IPS-20b (cell line): ENCODE data around the gene CUL1.

Experiments used
- H3K27ac ChIP-seq: one replicate; pipeline ENCODE4 v1.5.1; 2013; ENCODE audit warnings: low read length
- H3K27me3 ChIP-seq: 2 replicates; pipeline ENCODE4 v1.6.1; 2013; ENCODE audit warnings: mild to moderate bottlenecking, low read length, inconsistent platforms; ENCODE audit not compliant: insufficient read depth
- H3K36me3 ChIP-seq: 2 replicates; pipeline ENCODE4 v1.6.1; 2013; ENCODE audit warnings: low read depth, mild to moderate bottlenecking, inconsistent platforms, low read length, moderate library complexity; ENCODE audit not compliant: insufficient read depth
- H3K4me1 ChIP-seq: 2 replicates; pipeline ENCODE4 v1.6.1; 2013; ENCODE audit warnings: mild to moderate bottlenecking, control low read depth, inconsistent platforms, low read length, moderate library complexity; ENCODE audit not compliant: insufficient read depth
- H3K4me3 ChIP-seq: 2 replicates; pipeline ENCODE4 v1.5.1; 2013; ENCODE audit warnings: mild to moderate bottlenecking, low read length, inconsistent platforms
- H3K9ac ChIP-seq: 2 replicates; pipeline ENCODE4 v1.6.1; 2013; ENCODE audit warnings: low read depth, mild to moderate bottlenecking, inconsistent platforms, low read length, moderate library complexity
- H3K9me3 ChIP-seq: 2 replicates; pipeline ENCODE4 v1.6.1; 2013; ENCODE audit warnings: mild to moderate bottlenecking, low read depth, low read length, inconsistent platforms; ENCODE audit not compliant: insufficient read depth

CUL1 gene

GRCh38 chr7:148782757-148783456, 84.2 kb downstream of the CUL1 start:
- Histone ChIP-seq H3K36me3 (peaks cover 92% of the 10 kb centered on the region), H3K27ac (no peak overlapping the region)

GRCh38 chr7:148783801-148784527, 85.3 kb downstream of the CUL1 start:
- no peak overlapping the region for H3K4me3 ChIP-seq
- no peaks in the 10 kb centered on the region for H3K27me3 ChIP-seq
- no peak overlapping the region for H3K9ac ChIP-seq
- H3K27ac ChIP-seq: no peak overlapping the region
- no peaks in the 10 kb centered on the region for H3K4me1 ChIP-seq
- H3K9me3 ChIP-seq: no peaks in the 10 kb centered on the region
- peaks cover 93% of the 10 kb centered on the region for H3K36me3 ChIP-seq

More at GRCh38 chr7:148782757-148783456, 84.2 kb downstream of the CUL1 start:
- no peak overlapping the region for H3K9ac ChIP-seq
- H3K9me3 ChIP-seq: no peaks in the 10 kb centered on the region
- H3K4me1 ChIP-seq: no peaks in the 10 kb centered on the region
- H3K4me3 ChIP-seq: no peak overlapping the region
- H3K27me3 ChIP-seq: no peaks in the 10 kb centered on the region

GRCh38 chr7:148787571-148788295, 89.0 kb downstream of the CUL1 start:
- no peaks in the 10 kb centered on the region for H3K4me1 ChIP-seq
- H3K9me3 ChIP-seq: no peaks in the 10 kb centered on the region
- no peak overlapping the region for H3K4me3 ChIP-seq
- peaks cover 97% of the 10 kb centered on the region for H3K36me3 ChIP-seq
- H3K9ac ChIP-seq: no peak overlapping the region
- H3K27me3 ChIP-seq: no peaks in the 10 kb centered on the region
- no peak overlapping the region for H3K27ac ChIP-seq

GRCh38 chr7:148789220-148789619, 90.5 kb downstream of the CUL1 start:
- no peaks in the 10 kb centered on the region for H3K9me3 ChIP-seq
- H3K27me3 ChIP-seq: no peaks in the 10 kb centered on the region
- no peaks in the 10 kb centered on the region for H3K4me1 ChIP-seq
- peaks cover 99% of the 10 kb centered on the region for H3K36me3 ChIP-seq
- H3K27ac ChIP-seq: no peak overlapping the region
- H3K9ac ChIP-seq: no peak overlapping the region
- no peak overlapping the region for H3K4me3 ChIP-seq

GRCh38 chr7:148790131-148790726, 91.5 kb downstream of the CUL1 start:
- no peak overlapping the region for H3K4me3 ChIP-seq
- H3K27ac ChIP-seq: no peak overlapping the region
- no peaks in the 10 kb centered on the region for H3K4me1 ChIP-seq
- H3K9ac ChIP-seq: no peak overlapping the region
- no peaks in the 10 kb centered on the region for H3K27me3 ChIP-seq
- H3K36me3 ChIP-seq: peaks cover 98% of the 10 kb centered on the region
- peaks cover 3% of the 10 kb centered on the region; the same call in 1 of the 2 replicates for H3K9me3 ChIP-seq

- H3K27me3 ChIP-seq: no peaks in the 10 kb centered on the region
- H3K4me3 ChIP-seq: no peak overlapping the region
- H3K27ac ChIP-seq: no peak overlapping the region
- H3K9ac ChIP-seq: no peak overlapping the region
- no peaks in the 10 kb centered on the region for H3K4me1 ChIP-seq
- H3K9me3 ChIP-seq: peaks cover 3% of the 10 kb centered on the region; the same call in 1 of the 2 replicates
- H3K36me3 ChIP-seq: peaks cover 93% of the 10 kb centered on the region
These were observed 92.1 kb downstream of the CUL1 start for GRCh38 chr7:148790850-148791249.

GRCh38 chr7:148791546-148791945, 92.8 kb downstream of the CUL1 start:
- no peaks in the 10 kb centered on the region for H3K27me3 ChIP-seq
- H3K36me3 ChIP-seq: peaks cover 93% of the 10 kb centered on the region
- no peak overlapping the region for H3K27ac ChIP-seq
- H3K4me3 ChIP-seq: no peak overlapping the region
- H3K9ac ChIP-seq: no peak overlapping the region
- peaks cover 3% of the 10 kb centered on the region; the same call in 1 of the 2 replicates for H3K9me3 ChIP-seq
- no peaks in the 10 kb centered on the region for H3K4me1 ChIP-seq

GRCh38 chr7:148793590-148793989, 94.9 kb downstream of the CUL1 start:
- Histone ChIP-seq H3K27ac (no peak overlapping the region), H3K27me3 (no peaks in the 10 kb centered on the region), H3K4me1 (no peaks in the 10 kb centered on the region), H3K9me3 (peaks cover 3% of the 10 kb centered on the region; the same call in 1 of the 2 replicates), H3K4me3 (no peak overlapping the region), H3K9ac (no peak overlapping the region), H3K36me3 (peaks cover 93% of the 10 kb centered on the region)

DNA sequence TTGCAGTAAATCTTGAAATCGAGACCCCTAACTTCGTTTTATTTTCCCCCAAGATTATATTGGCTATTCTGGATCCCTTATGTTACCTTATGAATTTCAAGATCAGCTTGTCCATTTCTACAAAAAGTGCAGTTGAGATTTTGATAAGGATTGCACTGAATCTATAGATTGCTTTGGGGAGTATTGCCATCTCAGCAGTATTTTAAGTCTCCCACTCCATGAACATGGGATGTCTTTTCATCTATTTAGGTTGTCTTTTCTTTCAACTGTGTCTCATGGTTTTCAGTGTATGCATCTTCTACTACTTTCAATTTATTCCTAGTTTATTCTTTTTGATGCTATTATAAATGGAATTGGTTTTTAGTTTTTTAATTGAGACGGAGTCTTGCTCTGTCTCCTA, 95.8 kb downstream of the CUL1 start:
- Histone ChIP-seq H3K4me1 (no peaks in the 10 kb centered on the region), H3K27me3 (no peaks in the 10 kb centered on the region), H3K27ac (no peak overlapping the region), H3K4me3 (no peak overlapping the region), H3K36me3 (peaks cover 93% of the 10 kb centered on the region), H3K9ac (no peak overlapping the region), H3K9me3 (peaks cover 3% of the 10 kb centered on the region; the same call in 1 of the 2 replicates)

DNA sequence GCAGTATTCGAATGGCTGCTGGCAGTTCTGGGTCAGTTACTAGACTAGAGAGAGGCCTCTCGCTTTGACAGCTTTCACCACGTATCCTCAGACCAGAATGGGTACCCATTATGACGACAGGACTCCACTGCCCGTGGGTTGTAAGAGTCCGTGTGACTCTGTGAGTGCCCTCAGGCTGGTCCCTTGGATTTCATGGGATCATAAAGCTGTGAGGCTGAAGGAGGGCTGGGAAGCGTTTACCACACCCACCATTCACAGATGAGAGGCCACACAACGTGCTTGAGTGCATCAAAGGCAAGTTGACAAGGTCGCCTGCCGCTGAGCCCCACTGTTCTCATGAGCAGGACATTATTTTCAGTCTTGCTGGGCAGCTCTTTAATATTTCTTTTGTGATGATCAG, 98.1 kb downstream of the CUL1 start:
- H3K36me3 ChIP-seq: peaks cover 94% of the 10 kb centered on the region
- no peaks in the 10 kb centered on the region for H3K27me3 ChIP-seq

GRCh38 chr7:148799893-148800555, 101.3 kb downstream of the CUL1 start:
- Histone ChIP-seq H3K27me3 (no peaks in the 10 kb centered on the region), H3K9me3 (no peaks in the 10 kb centered on the region), H3K4me1 (peaks cover 11% of the 10 kb centered on the region), H3K27ac (peak overlapping the region; percentile 19), H3K36me3 (peaks cover 69% of the 10 kb centered on the region), H3K9ac (peak overlapping the region; percentile 32; the same call in 1 of the 2 replicates), H3K4me3 (peak overlapping the region; percentile 31; the same call in 1 of the 2 replicates)

More for the DNA sequence above, 98.1 kb downstream of the CUL1 start:
- H3K9me3 ChIP-seq: peaks cover 3% of the 10 kb centered on the region; the same call in 1 of the 2 replicates
- no peak overlapping the region for H3K4me3 ChIP-seq
- no peak overlapping the region for H3K27ac ChIP-seq
- no peak overlapping the region for H3K9ac ChIP-seq
- peaks cover 11% of the 10 kb centered on the region for H3K4me1 ChIP-seq
